ENCODE measurements around the gene MCM9. TPM values are rescaled to one million over a fixed set of nuclear protein-coding genes. Genes with fewer than 3 reads are reported as not detected.

Gene MCM9
- total RNA-seq, 2 experiments from 2014 or later, result 18.4 to 21.3 TPM

GRCh38 chr6:118881440-118882313, 53.3 kb downstream of the MCM9 start:
- Mint-ChIP-seq H3K27ac (no peak overlapping the region), H3K36me3 (ENCODE audit: low read depth) (peaks cover 15% of the 10 kb centered on the region), H3K9me3 (no peaks in the 10 kb centered on the region), H3K4me3 (peak overlapping the region; percentile 2), H3K27me3 (no peaks in the 10 kb centered on the region), H3K4me1 (ENCODE audit: low read depth) (peaks cover 73% of the 10 kb centered on the region)
- ChIA-PET POLR2A (interaction anchor here (0.6 to 2.0 kb wide), 3 partner anchors 10 to 32 kb away, joined by 3 to 11 read pairs (median 5); partner anchors contain the start of gene ASF1A), CTCF (interaction anchor here (0.8 to 1.5 kb wide), 5 partner anchors 10 to 229 kb away, joined by 3 to 6 read pairs (median 4); no protein-coding TSS in a partner anchor)
- ATAC-seq (no peak), DNase-seq (no peak)
- intact Hi-C loops (cut with micrococcal nuclease), result no loop called here
- no peak for TF ChIP-seq CTCF (IDR thresholded peaks at IDR 0.05)

GRCh38 chr6:118877806-118878205, 57.2 kb downstream of the MCM9 start:
- Mint-ChIP-seq H3K36me3 (ENCODE audit: low read depth) (peaks cover 13% of the 10 kb centered on the region), H3K27ac (no peak overlapping the region), H3K4me3 (no peak overlapping the region), H3K27me3 (no peaks in the 10 kb centered on the region), H3K4me1 (ENCODE audit: low read depth) (peaks cover 49% of the 10 kb centered on the region), H3K9me3 (no peaks in the 10 kb centered on the region)
- intact Hi-C loops (cut with micrococcal nuclease), result no loop called here
- ChIA-PET CTCF (no interaction called here), POLR2A (no interaction called here)
- DNase-seq, result no peak
- no peak for TF ChIP-seq CTCF (IDR thresholded peaks at IDR 0.05)
- ATAC-seq, result no peak

GRCh38 chr6:118876814-118877213, 58.1 kb downstream of the MCM9 start:
- DNase-seq (no peak), ATAC-seq (peak; percentile 30)
- peaks cover 10% of the 10 kb centered on the region for H3K36me3 Mint-ChIP-seq (ENCODE audit: low read depth)
- H3K27me3 Mint-ChIP-seq, result no peaks in the 10 kb centered on the region
- TF ChIP-seq CTCF (IDR thresholded peaks at IDR 0.05), result no peak
- H3K9me3 Mint-ChIP-seq, result no peaks in the 10 kb centered on the region
- H3K4me3 Mint-ChIP-seq, result no peak overlapping the region
- intact Hi-C loops (cut with micrococcal nuclease), result no loop called here
- POLR2A ChIA-PET, result no interaction called here
- peaks cover 44% of the 10 kb centered on the region for H3K4me1 Mint-ChIP-seq (ENCODE audit: low read depth)
- no peak overlapping the region for H3K27ac Mint-ChIP-seq
- CTCF ChIA-PET, result interaction anchor here (1.2 kb wide), 1 partner anchor 20 kb away, joined by 3 read pairs; no protein-coding TSS in a partner anchor

- peaks cover 14% of the 10 kb centered on the region for H3K36me3 Mint-ChIP-seq (ENCODE audit: low read depth)
- H3K4me3 Mint-ChIP-seq, result no peak overlapping the region
- DNase-seq, result no peak
- TF ChIP-seq CTCF (IDR thresholded peaks at IDR 0.05), result no peak
- POLR2A ChIA-PET, result interaction anchor here (2.2 kb wide), 1 partner anchor 11 kb away, joined by 8 read pairs; no protein-coding TSS in a partner anchor
- no peaks in the 10 kb centered on the region for H3K27me3 Mint-ChIP-seq
- peaks cover 39% of the 10 kb centered on the region for H3K4me1 Mint-ChIP-seq (ENCODE audit: low read depth)
- CTCF ChIA-PET, result interaction anchor here (1.1 to 1.2 kb wide), 2 partner anchors 20 to 76 kb away, joined by 3 read pairs; no protein-coding TSS in a partner anchor
- no peak overlapping the region for H3K27ac Mint-ChIP-seq
- H3K9me3 Mint-ChIP-seq, result no peaks in the 10 kb centered on the region
- no peak for ATAC-seq
- intact Hi-C loops (cut with micrococcal nuclease), result no loop called here
Observed at GRCh38 chr6:118876198-118876597, 58.8 kb downstream of the MCM9 start.

GRCh38 chr6:118875672-118876071, 59.3 kb downstream of the MCM9 start:
- Mint-ChIP-seq H3K9me3 (no peaks in the 10 kb centered on the region), H3K4me1 (ENCODE audit: low read depth) (peaks cover 40% of the 10 kb centered on the region), H3K4me3 (no peak overlapping the region), H3K27ac (no peak overlapping the region), H3K27me3 (no peaks in the 10 kb centered on the region), H3K36me3 (ENCODE audit: low read depth) (peaks cover 19% of the 10 kb centered on the region)
- POLR2A ChIA-PET, result interaction anchor here (2.2 kb wide), 1 partner anchor 10 kb away, joined by 8 read pairs; no protein-coding TSS in a partner anchor
- DNase-seq, result no peak
- intact Hi-C loops (cut with micrococcal nuclease), result no loop called here
- no peak for ATAC-seq
- CTCF ChIA-PET, result interaction anchor here (1.1 to 1.2 kb wide), 2 partner anchors 21 to 75 kb away, joined by 3 read pairs; no protein-coding TSS in a partner anchor
- no peak for TF ChIP-seq CTCF (IDR thresholded peaks at IDR 0.05)

Measured in activated CD8-positive, alpha-beta T cell treated with anti-CD3 and anti-CD28 coated beads for 36 hours (primary cell).